NB4 (cell line): ENCODE results near the gene SPNS2.

Experiments used
- CTCF ChIP-seq: IDR thresholded peaks from one replicate; pipeline ENCODE4 v1.5.1; 2012; ENCODE audit warnings: low read depth, low read length
- MYC ChIP-seq: IDR thresholded peaks from 2 replicates; pipeline ENCODE4 v1.6.1; 2011; ENCODE audit warnings: low read depth, low read length
- POLR2A ChIP-seq: IDR thresholded peaks from 2 replicates; pipeline ENCODE4 v1.6.1; 2011; ENCODE audit warnings: mild to moderate bottlenecking; ENCODE audit not compliant: insufficient read length; ENCODE audit errors: extremely low read depth
- TF ChIP-seq, protein P1 (sequence below): IDR thresholded peaks from 2 replicates; pipeline ENCODE4 v1.6.1; 2011; ENCODE audit warnings: low read depth, low read length

DNA sequence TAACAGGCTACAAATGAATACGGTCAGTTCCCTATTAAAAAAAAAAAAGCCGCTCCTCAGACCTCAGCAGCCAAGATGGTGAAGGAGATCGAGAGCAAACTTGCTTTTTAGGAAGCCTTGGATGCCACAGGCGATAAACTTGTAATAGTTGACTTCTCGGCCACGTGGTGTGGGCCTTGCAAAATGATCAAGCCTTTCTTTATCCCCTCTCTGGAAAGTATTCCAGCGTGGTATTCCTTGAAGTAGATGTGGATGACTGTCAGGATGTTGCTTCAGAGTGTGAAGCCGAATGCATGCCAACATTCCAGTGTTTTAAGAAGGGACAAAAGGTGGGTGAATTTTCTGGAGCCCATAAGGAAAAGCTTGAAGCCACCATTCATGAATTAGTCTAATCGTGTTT lies 73.5 kb downstream of the SPNS2 start:
- TF ChIP-seq, protein P1, sequence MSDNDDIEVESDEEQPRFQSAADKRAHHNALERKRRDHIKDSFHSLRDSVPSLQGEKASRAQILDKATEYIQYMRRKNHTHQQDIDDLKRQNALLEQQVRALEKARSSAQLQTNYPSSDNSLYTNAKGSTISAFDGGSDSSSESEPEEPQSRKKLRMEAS, result no peak
- TF ChIP-seq CTCF, result no peak
- TF ChIP-seq POLR2A, result no peak
- no peak for TF ChIP-seq MYC
